HG03159 (cell line): ENCODE data around the gene FBXO15.

ENCODE experiments used
- ATAC-seq: cut with Tn5 transposase; IDR thresholded peaks from one replicate; pipeline ENCODE4 v1.9.1; 2021; ENCODE audit warnings: mild to moderate bottlenecking, moderate library complexity; ENCODE audit not compliant: unreplicated experiment

Gene FBXO15

GRCh38 chr18:74147779-74148542, at the start of gene FBXO15, which contains the start of gene TIMM21:
Gene FBXO15 (minus strand): TSS chr18:74147834. CDS start chr18:74147785, 49 bp downstream.
Gene TIMM21 (plus strand): TSS chr18:74148523. CDS start chr18:74148809, 286 bp downstream.
- ATAC-seq: peak; percentile 90

- peak; percentile 88 for ATAC-seq
Observed at GRCh38 chr18:74196220-74197119, 48.8 kb upstream of the FBXO15 start.

- no peak for ATAC-seq
Observed at GRCh38 chr18:74194691-74195090, 47.1 kb upstream of the FBXO15 start.

- no peak for ATAC-seq
Observed at GRCh38 chr18:74191577-74191976, 43.9 kb upstream of the FBXO15 start.

GRCh38 chr18:74190086-74190485, 42.5 kb upstream of the FBXO15 start:
- no peak for ATAC-seq

- no peak for ATAC-seq
Observed at GRCh38 chr18:74186661-74187060, 39.0 kb upstream of the FBXO15 start.

- ATAC-seq: no peak
Observed at GRCh38 chr18:74185860-74186259, 38.2 kb upstream of the FBXO15 start.

GRCh38 chr18:74184875-74185274, 37.2 kb upstream of the FBXO15 start:
- no peak for ATAC-seq

GRCh38 chr18:74183130-74183529, 35.5 kb upstream of the FBXO15 start:
- ATAC-seq: no peak

GRCh38 chr18:74182335-74182734, 34.7 kb upstream of the FBXO15 start:
- ATAC-seq: no peak

- ATAC-seq: no peak
Observed at GRCh38 chr18:74179623-74180199, 32.1 kb upstream of the FBXO15 start.

GRCh38 chr18:74178884-74179283, 31.2 kb upstream of the FBXO15 start:
- ATAC-seq: no peak

- no peak for ATAC-seq
Observed at GRCh38 chr18:74175658-74176057, 28.0 kb upstream of the FBXO15 start.

GRCh38 chr18:74173434-74173750, 25.8 kb upstream of the FBXO15 start:
- ATAC-seq: no peak

GRCh38 chr18:74172697-74173433, 25.2 kb upstream of the FBXO15 start:
- ATAC-seq: no peak

GRCh38 chr18:74171910-74172606, 24.4 kb upstream of the FBXO15 start:
- peak; percentile 98 for ATAC-seq

GRCh38 chr18:74166386-74166785, 18.8 kb upstream of the FBXO15 start:
- no peak for ATAC-seq

- peak; percentile 74 for ATAC-seq
Observed at GRCh38 chr18:74163019-74163660, 15.5 kb upstream of the FBXO15 start.

GRCh38 chr18:74155276-74155675, 7.6 kb upstream of the FBXO15 start:
- ATAC-seq: no peak

- ATAC-seq: no peak
Observed at GRCh38 chr18:74154716-74155115, 7.1 kb upstream of the FBXO15 start.
